SK-N-SH treated with all-trans-retinoic acid at 6 μM for 48 hours (cell line): Measurements from ENCODE around the gene SLC22A5.

Source experiments
- ISL1 ChIP-seq: fragments of 250-450 bp; sonication (Bioruptor Pico); IDR thresholded peaks from 2 replicates; pipeline ENCODE4 v2.1.2; 2022; ENCODE audit warnings: mild to moderate bottlenecking, moderate library complexity
- RARB ChIP-seq: fragments of 250-450 bp; sonication (Bioruptor Pico); IDR thresholded peaks from 2 replicates; pipeline ENCODE4 v1.8.0; 2021; ENCODE audit warnings: mild to moderate bottlenecking, moderate library complexity
- TOX ChIP-seq: fragments of 250-450 bp; sonication (Bioruptor Pico); IDR thresholded peaks from 2 replicates; pipeline ENCODE4 v1.8.0; 2021; ENCODE audit warnings: mild to moderate bottlenecking, moderate library complexity, borderline replicate concordance
- TSHZ2 ChIP-seq: fragments of 250-450 bp; sonication (Bioruptor Pico); IDR thresholded peaks from 2 replicates; pipeline ENCODE4 v1.5.0; 2020; ENCODE audit warnings: mild to moderate bottlenecking, moderate library complexity

- TF ChIP-seq TOX (no peak), RARB (CRISPR knock-in tag) (no peak), ISL1 (no peak), TSHZ2 (CRISPR knock-in tag) (no peak)
These were observed 43.8 kb upstream of the SLC22A5 start for GRCh38 chr5:132325691-132326090.
